Epithelial cell of proximal tubule (primary cell): ENCODE data around the gene LRRC26. TPM values are rescaled to one million over a fixed set of nuclear protein-coding genes. Genes with fewer than 3 reads are reported as not detected.

Source experiments
- DNase-seq: peaks from one replicate; pipeline ENCODE4 v3.0.0-alpha.2; 2011; ENCODE audit warnings: low read depth
- H3K4me3 ChIP-seq: 2 replicates; pipeline ENCODE4 v1.5.1; 2011; ENCODE audit warnings: low read depth, mild to moderate bottlenecking, low read length
- total RNA-seq: library from RNA; depleted of rRNA; stranded (reverse); fragments of >200 nt; gene quantifications from 2 replicates; pipeline ENCODE4 v1.2.3, GENCODE V29; 2015
- TF ChIP-seq, protein P1 (sequence below): conservative IDR thresholded peaks from 2 replicates; pipeline ENCODE4 v1.5.1; 2012; ENCODE audit warnings: low read depth, mild to moderate bottlenecking, low read length

Gene LRRC26
- total RNA-seq, 1 donor from 2014 or later: not detected

DNA sequence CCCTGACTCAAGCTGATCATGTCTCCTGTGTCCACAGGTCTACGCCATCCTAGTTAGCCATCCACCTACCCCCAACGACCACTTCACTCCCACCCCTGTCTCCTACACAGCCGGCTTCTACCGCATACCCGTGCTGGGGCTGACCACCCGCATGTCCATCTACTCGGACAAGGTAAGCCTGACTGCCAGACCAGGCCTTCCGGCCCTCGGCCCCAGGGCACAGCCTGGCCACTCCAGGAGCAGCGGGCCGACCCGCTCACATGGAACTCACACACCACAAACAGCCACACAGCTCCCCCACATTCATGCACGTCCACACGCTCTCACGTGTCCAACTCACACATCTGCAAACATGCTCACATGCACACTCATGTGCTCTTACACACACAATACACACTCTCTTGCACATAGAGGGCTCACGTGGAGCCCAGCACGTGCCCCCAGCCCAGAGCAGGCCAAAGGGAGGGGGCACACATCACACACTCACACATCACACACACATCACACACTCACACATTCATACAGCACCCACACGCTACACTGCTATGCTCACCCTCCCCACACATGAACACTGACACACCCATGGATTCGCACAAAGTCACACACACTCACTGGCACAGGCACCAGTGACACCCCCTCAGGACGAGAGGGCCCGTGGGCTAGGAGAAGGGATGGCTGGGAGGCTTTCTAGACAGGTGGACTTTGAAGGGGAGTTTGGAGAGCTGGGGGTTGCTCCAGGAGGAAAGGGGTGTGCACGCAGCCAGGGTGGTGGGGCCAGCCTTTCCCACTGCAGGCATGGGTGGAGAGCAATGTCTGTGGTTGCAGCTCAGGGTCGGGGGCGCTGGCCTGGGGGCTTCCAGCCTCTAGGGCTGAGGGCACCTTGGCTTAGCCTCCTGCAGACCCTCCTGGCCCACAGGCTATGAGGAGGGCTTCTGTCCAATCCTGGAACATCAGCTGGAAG is 27.6 kb downstream of the LRRC26 start:
- no peak for DNase-seq
- TF ChIP-seq, protein P1, sequence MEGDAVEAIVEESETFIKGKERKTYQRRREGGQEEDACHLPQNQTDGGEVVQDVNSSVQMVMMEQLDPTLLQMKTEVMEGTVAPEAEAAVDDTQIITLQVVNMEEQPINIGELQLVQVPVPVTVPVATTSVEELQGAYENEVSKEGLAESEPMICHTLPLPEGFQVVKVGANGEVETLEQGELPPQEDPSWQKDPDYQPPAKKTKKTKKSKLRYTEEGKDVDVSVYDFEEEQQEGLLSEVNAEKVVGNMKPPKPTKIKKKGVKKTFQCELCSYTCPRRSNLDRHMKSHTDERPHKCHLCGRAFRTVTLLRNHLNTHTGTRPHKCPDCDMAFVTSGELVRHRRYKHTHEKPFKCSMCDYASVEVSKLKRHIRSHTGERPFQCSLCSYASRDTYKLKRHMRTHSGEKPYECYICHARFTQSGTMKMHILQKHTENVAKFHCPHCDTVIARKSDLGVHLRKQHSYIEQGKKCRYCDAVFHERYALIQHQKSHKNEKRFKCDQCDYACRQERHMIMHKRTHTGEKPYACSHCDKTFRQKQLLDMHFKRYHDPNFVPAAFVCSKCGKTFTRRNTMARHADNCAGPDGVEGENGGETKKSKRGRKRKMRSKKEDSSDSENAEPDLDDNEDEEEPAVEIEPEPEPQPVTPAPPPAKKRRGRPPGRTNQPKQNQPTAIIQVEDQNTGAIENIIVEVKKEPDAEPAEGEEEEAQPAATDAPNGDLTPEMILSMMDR: no peak
- no peak overlapping the region for H3K4me3 ChIP-seq

DNA sequence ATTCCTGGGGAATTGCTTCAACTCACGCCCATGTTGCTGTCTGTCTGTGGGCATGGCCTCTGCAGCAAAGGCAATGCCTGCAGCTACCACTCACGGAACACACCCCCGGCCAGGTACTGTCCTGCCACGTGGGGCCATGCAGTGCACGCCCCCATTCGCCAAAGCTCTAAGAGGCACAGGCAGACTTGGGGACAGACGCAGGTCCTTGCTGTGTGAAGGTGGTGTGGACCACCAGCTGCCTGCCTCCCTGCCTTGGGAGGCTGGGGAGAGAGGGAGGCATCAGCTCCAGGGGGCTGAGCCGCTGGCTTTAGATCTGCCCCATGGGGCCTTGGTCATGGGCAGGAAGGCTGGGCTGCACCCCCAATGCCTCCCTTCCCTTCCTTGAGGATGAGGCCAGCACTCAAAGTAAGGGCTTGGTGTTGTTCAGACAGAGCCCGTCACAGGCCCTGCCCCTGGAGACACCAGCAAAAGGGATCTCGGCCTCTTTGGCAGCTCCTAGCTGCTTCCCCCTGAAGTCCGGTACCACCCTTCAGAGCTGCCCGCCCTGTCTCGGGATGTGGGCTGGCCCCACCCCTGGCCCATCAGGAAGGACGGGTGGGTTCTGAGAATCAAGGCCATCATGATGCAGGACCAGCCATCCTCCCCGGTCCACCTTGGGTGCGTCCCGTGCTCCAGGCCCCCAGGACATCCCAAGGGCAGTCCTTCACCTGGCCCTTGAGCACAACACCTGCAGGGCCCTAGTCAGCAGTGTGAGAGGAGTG is 28.6 kb downstream of the LRRC26 start:
- no peak for DNase-seq
- TF ChIP-seq, protein P1: no peak
- H3K4me3 ChIP-seq: no peak overlapping the region

DNA sequence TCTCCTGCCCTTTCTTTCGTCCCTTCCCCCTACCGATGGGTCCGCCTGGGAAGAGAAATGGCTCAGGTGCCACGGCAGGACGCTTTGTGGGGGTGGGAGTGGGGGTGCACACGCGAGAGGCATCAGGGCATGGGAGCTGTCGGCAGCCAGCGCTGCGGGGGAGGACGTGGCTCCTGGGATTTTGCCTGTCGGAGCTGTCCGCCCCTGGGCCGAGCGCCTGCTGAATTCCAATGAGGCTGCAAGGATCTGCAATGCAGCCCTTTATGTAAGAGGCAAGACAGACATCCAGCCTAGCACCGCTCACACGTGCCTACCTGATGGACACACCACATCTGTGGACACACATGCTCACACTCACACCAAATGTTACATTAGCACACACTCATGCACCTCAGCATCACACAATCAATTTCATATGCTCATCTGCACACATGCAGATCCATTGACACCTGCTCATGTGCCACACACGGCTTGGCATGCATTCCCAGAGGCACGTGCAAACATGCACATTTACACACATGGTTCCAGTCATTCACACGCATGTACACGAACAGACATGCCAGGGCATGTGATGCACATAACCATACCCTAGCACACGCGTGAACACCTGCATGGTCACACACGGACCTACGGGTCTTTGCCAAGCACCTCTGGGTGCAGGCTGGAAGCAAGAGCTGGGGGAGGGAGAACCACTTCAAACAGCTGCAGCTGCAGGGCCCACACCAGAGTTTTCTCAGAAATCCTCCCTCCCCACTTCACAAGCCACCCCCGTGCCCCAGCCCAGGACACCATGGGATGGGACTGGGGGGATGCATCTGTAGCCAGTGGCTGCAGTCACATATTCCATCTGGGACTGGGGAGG is 29.5 kb downstream of the LRRC26 start:
- no peak overlapping the region for H3K4me3 ChIP-seq
- DNase-seq: no peak
- TF ChIP-seq, protein P1: no peak

DNA sequence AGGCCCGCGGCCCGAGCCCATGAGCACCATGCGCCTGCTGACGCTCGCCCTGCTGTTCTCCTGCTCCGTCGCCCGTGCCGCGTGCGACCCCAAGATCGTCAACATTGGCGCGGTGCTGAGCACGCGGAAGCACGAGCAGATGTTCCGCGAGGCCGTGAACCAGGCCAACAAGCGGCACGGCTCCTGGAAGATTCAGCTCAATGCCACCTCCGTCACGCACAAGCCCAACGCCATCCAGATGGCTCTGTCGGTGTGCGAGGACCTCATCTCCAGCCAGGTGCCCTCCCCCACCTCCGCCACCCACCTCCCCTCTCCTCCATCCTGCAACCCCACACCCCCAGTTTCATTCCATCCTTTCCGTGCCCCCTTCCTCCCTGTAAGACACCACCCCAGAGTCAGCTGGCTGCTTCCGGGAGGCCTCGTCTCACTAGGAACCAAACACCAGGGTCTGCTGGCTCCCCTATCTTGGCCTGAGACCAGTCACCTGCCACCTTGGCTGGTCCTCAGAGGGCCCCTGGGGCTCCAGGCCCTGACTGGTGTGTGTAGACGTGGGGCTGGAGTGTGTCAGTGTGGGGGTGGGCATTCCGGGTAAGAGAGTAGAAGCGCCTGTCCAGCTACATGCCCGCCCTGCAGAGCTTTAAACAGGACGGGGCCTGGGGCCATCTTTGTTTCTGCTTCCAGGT is 30.2 kb downstream of the LRRC26 start:
- TF ChIP-seq, protein P1: no peak
- DNase-seq: no peak
- H3K4me3 ChIP-seq: no peak overlapping the region

DNA sequence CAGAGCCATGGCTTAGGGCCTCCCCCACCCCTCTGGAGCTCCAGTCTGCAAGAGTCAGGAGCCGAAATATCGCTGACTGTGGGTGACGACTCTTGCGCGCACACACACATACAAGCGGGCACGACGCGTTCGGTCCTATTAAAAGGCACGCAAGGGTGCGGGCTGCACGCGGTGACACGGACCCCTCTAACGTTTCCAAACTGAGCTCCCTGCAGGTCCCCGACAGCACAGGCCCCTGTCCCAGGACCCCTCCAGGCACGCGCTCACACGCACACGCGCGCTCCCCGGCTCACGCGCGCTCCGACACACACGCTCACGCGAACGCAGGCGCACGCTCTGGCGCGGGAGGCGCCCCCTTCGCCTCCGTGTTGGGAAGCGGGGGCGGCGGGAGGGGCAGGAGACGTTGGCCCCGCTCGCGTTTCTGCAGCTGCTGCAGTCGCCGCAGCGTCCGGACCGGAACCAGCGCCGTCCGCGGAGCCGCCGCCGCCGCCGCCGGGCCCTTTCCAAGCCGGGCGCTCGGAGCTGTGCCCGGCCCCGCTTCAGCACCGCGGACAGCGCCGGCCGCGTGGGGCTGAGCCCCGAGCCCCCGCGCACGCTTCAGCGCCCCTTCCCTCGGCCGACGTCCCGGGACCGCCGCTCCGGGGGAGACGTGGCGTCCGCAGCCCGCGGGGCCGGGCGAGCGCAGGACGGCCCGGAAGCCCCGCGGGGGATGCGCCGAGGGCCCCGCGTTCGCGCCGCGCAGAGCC is 31.0 kb downstream of the LRRC26 start, which contains the start of gene GRIN1:
Gene GRIN1, plus strand, starts transcription at position 433 of the 746 bp plus-strand sequence. CDS start 333 bp downstream, outside the sequence.
- no peak within 1 kb of the TSS for H3K4me3 ChIP-seq
- no peak for DNase-seq
- TF ChIP-seq, protein P1: no peak
